Keratinocyte (primary cell): ENCODE results near the gene NR2E3. TPM values are rescaled to one million over a fixed set of nuclear protein-coding genes. Genes with fewer than 3 reads are reported as not detected.

Experiments
- polyA plus RNA-seq, 5 experiments: library from polyadenylated mRNA; depleted of rRNA in 3 of 5; stranded (reverse) in 3 of 5; stranded (forward) in 1 of 5; unstranded in 1 of 5; fragments of >200 nt; gene quantifications; 1 replicate in 1 of 5; 2 replicates in 3 of 5; 3 replicates in 1 of 5; pipeline versions ENCODE4 v1.2.1 to v1.2.3, GENCODE V29; 2011 to 2012; ENCODE audit warnings: missing spikeins in 2 of 5, low read depth in 1 of 5, low replicate concordance in 1 of 5
- small RNA-seq, 3 experiments: library from RNA; depleted of rRNA; stranded (forward); fragments of <200 nt; gene quantifications; one replicate each; pipeline ENCODE3, GENCODE V24; 2012; ENCODE audit warnings: low read depth in 3 of 3, low replicate concordance in 1 of 3; ENCODE audit not compliant: insufficient read length in 3 of 3

The NR2E3 gene
- polyA plus RNA-seq, 1 donor (not counting 4 experiments of a cell fraction or from before 2014, with no cell fraction given), result 0.46 TPM

Small RNA genes lying within 50 kb of the gene (small RNA-seq; reads per million reads assigned to genes)
- 0 reads per million in 3 experiments for gene RNA5SP399
